ENCODE results near the gene MRPS31.

MRPS31 gene

GRCh38 chr13:40777809-40778175 is 6.8 kb upstream of the MRPS31 start:
- Histone ChIP-seq H3K9ac (ENCODE audit: low read depth in 1 of 2, low read length in 2 of 2) (peak overlapping the region in 1 of 2 donors; percentile 25), H3K4me3 (ENCODE audit: low read length in 2 of 2) (peak overlapping the region in 1 of 2 donors; percentile 69), H3K9me3 (ENCODE audit: control insufficient read depth in 2 of 2, low read length in 2 of 2) (no peaks in the 10 kb centered on the region), H3K27me3 (ENCODE audit: control insufficient read depth in 2 of 2, insufficient read depth in 2 of 2, low read length in 2 of 2) (no peaks in the 10 kb centered on the region), H3K27ac (ENCODE audit: low read depth in 2 of 2, low read length in 2 of 2) (no peak overlapping the region), H3K4me1 (ENCODE audit: control insufficient read depth in 2 of 2, insufficient read depth in 2 of 2, low read length in 2 of 2) (peaks cover 4 to 8% of the 10 kb centered on the region in 2 donors), H3K36me3 (ENCODE audit: control insufficient read depth in 2 of 2, insufficient read depth in 2 of 2, low read length in 2 of 2) (no peaks in the 10 kb centered on the region)

GRCh38 chr13:40777166-40777808 is 6.3 kb upstream of the MRPS31 start:
- peaks cover 4 to 8% of the 10 kb centered on the region in 2 donors for H3K4me1 ChIP-seq (ENCODE audit: control insufficient read depth in 2 of 2, insufficient read depth in 2 of 2, low read length in 2 of 2)
- H3K9me3 ChIP-seq (ENCODE audit: control insufficient read depth in 2 of 2, low read length in 2 of 2) = no peaks in the 10 kb centered on the region
- H3K9ac ChIP-seq (ENCODE audit: low read depth in 1 of 2, low read length in 2 of 2) = peak overlapping the region; percentile 25 to 29
- peak overlapping the region; percentile 55 to 69 for H3K4me3 ChIP-seq (ENCODE audit: low read length in 2 of 2)
- peak overlapping the region in 1 of 2 donors; percentile 49 for H3K27ac ChIP-seq (ENCODE audit: low read depth in 2 of 2, low read length in 2 of 2)
- H3K36me3 ChIP-seq (ENCODE audit: control insufficient read depth in 2 of 2, insufficient read depth in 2 of 2, low read length in 2 of 2) = no peaks in the 10 kb centered on the region
- H3K27me3 ChIP-seq (ENCODE audit: control insufficient read depth in 2 of 2, insufficient read depth in 2 of 2, low read length in 2 of 2) = no peaks in the 10 kb centered on the region

GRCh38 chr13:40776681-40777165 is 5.7 kb upstream of the MRPS31 start:
- no peaks in the 10 kb centered on the region for H3K27me3 ChIP-seq (ENCODE audit: control insufficient read depth in 2 of 2, insufficient read depth in 2 of 2, low read length in 2 of 2)
- peak overlapping the region in 1 of 2 donors; percentile 2 for H3K9ac ChIP-seq (ENCODE audit: low read depth in 1 of 2, low read length in 2 of 2)
- H3K27ac ChIP-seq (ENCODE audit: low read depth in 2 of 2, low read length in 2 of 2) = peak overlapping the region in 1 of 2 donors; percentile 49
- H3K4me1 ChIP-seq (ENCODE audit: control insufficient read depth in 2 of 2, insufficient read depth in 2 of 2, low read length in 2 of 2) = peaks cover 4 to 8% of the 10 kb centered on the region in 2 donors
- H3K4me3 ChIP-seq (ENCODE audit: low read length in 2 of 2) = no peak overlapping the region
- no peaks in the 10 kb centered on the region for H3K36me3 ChIP-seq (ENCODE audit: control insufficient read depth in 2 of 2, insufficient read depth in 2 of 2, low read length in 2 of 2)
- H3K9me3 ChIP-seq (ENCODE audit: control insufficient read depth in 2 of 2, low read length in 2 of 2) = no peaks in the 10 kb centered on the region

- Histone ChIP-seq H3K9me3 (ENCODE audit: control insufficient read depth in 2 of 2, low read length in 2 of 2) (no peaks in the 10 kb centered on the region), H3K4me3 (ENCODE audit: low read length in 2 of 2) (no peak overlapping the region), H3K4me1 (ENCODE audit: control insufficient read depth in 2 of 2, insufficient read depth in 2 of 2, low read length in 2 of 2) (peaks cover 4 to 8% of the 10 kb centered on the region in 2 donors), H3K9ac (ENCODE audit: low read depth in 1 of 2, low read length in 2 of 2) (peak overlapping the region in 1 of 2 donors; percentile 2), H3K27ac (ENCODE audit: low read depth in 2 of 2, low read length in 2 of 2) (peak overlapping the region in 1 of 2 donors; percentile 49), H3K27me3 (ENCODE audit: control insufficient read depth in 2 of 2, insufficient read depth in 2 of 2, low read length in 2 of 2) (no peaks in the 10 kb centered on the region), H3K36me3 (ENCODE audit: control insufficient read depth in 2 of 2, insufficient read depth in 2 of 2, low read length in 2 of 2) (no peaks in the 10 kb centered on the region)
Observed at GRCh38 chr13:40776232-40776631, 5.2 kb upstream of the MRPS31 start.

DNA sequence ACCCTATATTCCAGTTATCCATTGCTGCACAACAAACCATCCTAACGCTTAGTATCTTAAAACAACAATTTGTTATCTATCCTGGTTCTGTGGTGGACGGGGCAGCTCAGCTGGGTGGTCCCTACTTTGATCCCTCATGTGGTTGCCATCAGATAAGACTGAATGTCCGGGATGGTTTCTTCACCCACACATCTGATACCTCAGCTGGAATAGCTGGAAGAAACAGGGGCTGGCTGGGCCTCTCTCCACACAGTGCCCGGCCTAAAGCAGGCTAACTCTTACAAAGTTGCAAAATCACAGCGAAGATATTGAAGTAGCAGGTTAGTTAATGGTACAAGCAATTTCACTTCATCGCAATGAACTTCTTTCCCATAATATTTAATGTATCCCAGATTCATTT is 3.7 kb upstream of the MRPS31 start:
- H3K27me3 ChIP-seq (ENCODE audit: control insufficient read depth in 2 of 2, insufficient read depth in 2 of 2, low read length in 2 of 2) = no peaks in the 10 kb centered on the region
- H3K27ac ChIP-seq (ENCODE audit: low read depth in 2 of 2, low read length in 2 of 2) = no peak overlapping the region
- H3K4me1 ChIP-seq (ENCODE audit: control insufficient read depth in 2 of 2, insufficient read depth in 2 of 2, low read length in 2 of 2) = peaks cover 11 to 16% of the 10 kb centered on the region in 2 donors
- H3K36me3 ChIP-seq (ENCODE audit: control insufficient read depth in 2 of 2, insufficient read depth in 2 of 2, low read length in 2 of 2) = no peaks in the 10 kb centered on the region
- H3K9me3 ChIP-seq (ENCODE audit: control insufficient read depth in 2 of 2, low read length in 2 of 2) = no peaks in the 10 kb centered on the region
- no peak overlapping the region for H3K4me3 ChIP-seq (ENCODE audit: low read length in 2 of 2)
- H3K9ac ChIP-seq (ENCODE audit: low read depth in 1 of 2, low read length in 2 of 2) = no peak overlapping the region

- H3K27ac ChIP-seq (ENCODE audit: low read depth in 2 of 2, low read length in 2 of 2) = no peak overlapping the region
- H3K36me3 ChIP-seq (ENCODE audit: control insufficient read depth in 2 of 2, insufficient read depth in 2 of 2, low read length in 2 of 2) = no peaks in the 10 kb centered on the region
Observed at GRCh38 chr13:40772765-40773473, 1.9 kb upstream of the MRPS31 start.

DNA sequence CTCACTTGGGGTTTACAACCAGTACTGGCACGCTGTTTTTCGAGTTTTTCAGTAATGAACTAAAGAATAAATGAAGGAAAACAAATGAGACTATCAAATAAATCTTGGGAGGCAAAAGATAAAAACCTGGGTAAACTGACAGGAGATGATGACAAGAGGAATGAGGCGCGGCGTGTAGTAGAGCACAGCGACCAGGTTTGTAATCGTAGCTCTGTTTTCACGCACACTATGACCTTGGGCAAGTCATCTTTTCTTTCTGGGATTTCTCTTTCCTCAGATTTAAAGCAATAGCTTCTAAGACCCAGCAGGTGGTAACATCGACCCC is 419 bp downstream of the MRPS31 start:
- H3K9me3 ChIP-seq (ENCODE audit: control insufficient read depth in 2 of 2, low read length in 2 of 2) = no peaks in the 10 kb centered on the region
- H3K4me1 ChIP-seq (ENCODE audit: control insufficient read depth in 2 of 2, insufficient read depth in 2 of 2, low read length in 2 of 2) = peaks cover 6 to 10% of the 10 kb centered on the region in 2 donors
- H3K36me3 ChIP-seq (ENCODE audit: control insufficient read depth in 2 of 2, insufficient read depth in 2 of 2, low read length in 2 of 2) = no peaks in the 10 kb centered on the region
- peak overlapping the region; percentile 88 to 90 for H3K27ac ChIP-seq (ENCODE audit: low read depth in 2 of 2, low read length in 2 of 2)
- peak overlapping the region; percentile 97 to 98 for H3K9ac ChIP-seq (ENCODE audit: low read depth in 1 of 2, low read length in 2 of 2)
- peak overlapping the region; percentile 95 to 100 for H3K4me3 ChIP-seq (ENCODE audit: low read length in 2 of 2)
- no peaks in the 10 kb centered on the region for H3K27me3 ChIP-seq (ENCODE audit: control insufficient read depth in 2 of 2, insufficient read depth in 2 of 2, low read length in 2 of 2)

More at GRCh38 chr13:40772765-40773473, 1.9 kb upstream of the MRPS31 start:
- Histone ChIP-seq H3K9ac (ENCODE audit: low read depth in 1 of 2, low read length in 2 of 2) (no peak overlapping the region), H3K4me1 (ENCODE audit: control insufficient read depth in 2 of 2, insufficient read depth in 2 of 2, low read length in 2 of 2) (peaks cover 11 to 18% of the 10 kb centered on the region in 2 donors), H3K9me3 (ENCODE audit: control insufficient read depth in 2 of 2, low read length in 2 of 2) (no peaks in the 10 kb centered on the region), H3K4me3 (ENCODE audit: low read length in 2 of 2) (no peak overlapping the region), H3K27me3 (ENCODE audit: control insufficient read depth in 2 of 2, insufficient read depth in 2 of 2, low read length in 2 of 2) (no peaks in the 10 kb centered on the region)

GRCh38 chr13:40769970-40770369 is 1.0 kb downstream of the MRPS31 start:
- Histone ChIP-seq H3K9ac (ENCODE audit: low read depth in 1 of 2, low read length in 2 of 2) (peak overlapping the region in 1 of 2 donors; percentile 98), H3K4me3 (ENCODE audit: low read length in 2 of 2) (peak overlapping the region; percentile 95 to 100)

DNA sequence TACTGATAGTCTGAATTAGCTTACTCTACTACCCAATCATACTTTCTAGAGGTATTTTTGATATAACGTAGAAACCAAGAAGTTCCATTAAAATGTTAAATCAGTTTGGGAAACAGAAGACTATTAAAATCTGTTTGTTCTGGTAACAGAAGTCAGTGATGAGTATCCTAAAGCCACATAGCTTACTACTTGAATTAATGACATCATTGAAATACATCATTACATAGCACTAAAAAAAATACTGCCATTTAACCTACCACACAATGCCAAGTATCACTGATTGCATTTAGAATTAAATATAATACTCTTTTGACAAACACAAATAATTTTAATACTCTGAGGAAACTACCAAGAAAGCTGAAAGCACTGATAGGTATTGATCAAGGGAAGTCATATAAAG is 5.4 kb downstream of the MRPS31 start:
- no peak overlapping the region for H3K9ac ChIP-seq (ENCODE audit: low read depth in 1 of 2, low read length in 2 of 2)
- H3K36me3 ChIP-seq (ENCODE audit: control insufficient read depth in 2 of 2, insufficient read depth in 2 of 2, low read length in 2 of 2) = peaks cover 1 to 2% of the 10 kb centered on the region in 2 donors
- H3K9me3 ChIP-seq (ENCODE audit: control insufficient read depth in 2 of 2, low read length in 2 of 2) = no peaks in the 10 kb centered on the region
- H3K4me1 ChIP-seq (ENCODE audit: control insufficient read depth in 2 of 2, insufficient read depth in 2 of 2, low read length in 2 of 2) = peaks cover 12% of the 10 kb centered on the region in 2 donors
- no peaks in the 10 kb centered on the region for H3K27me3 ChIP-seq (ENCODE audit: control insufficient read depth in 2 of 2, insufficient read depth in 2 of 2, low read length in 2 of 2)
- no peak overlapping the region for H3K27ac ChIP-seq (ENCODE audit: low read depth in 2 of 2, low read length in 2 of 2)
- H3K4me3 ChIP-seq (ENCODE audit: low read length in 2 of 2) = no peak overlapping the region

More at GRCh38 chr13:40769970-40770369, 1.0 kb downstream of the MRPS31 start:
- H3K36me3 ChIP-seq (ENCODE audit: control insufficient read depth in 2 of 2, insufficient read depth in 2 of 2, low read length in 2 of 2) = no peaks in the 10 kb centered on the region
- H3K4me1 ChIP-seq (ENCODE audit: control insufficient read depth in 2 of 2, insufficient read depth in 2 of 2, low read length in 2 of 2) = peaks cover 6 to 10% of the 10 kb centered on the region in 2 donors
- H3K9me3 ChIP-seq (ENCODE audit: control insufficient read depth in 2 of 2, low read length in 2 of 2) = no peaks in the 10 kb centered on the region
- no peak overlapping the region for H3K27ac ChIP-seq (ENCODE audit: low read depth in 2 of 2, low read length in 2 of 2)
- no peaks in the 10 kb centered on the region for H3K27me3 ChIP-seq (ENCODE audit: control insufficient read depth in 2 of 2, insufficient read depth in 2 of 2, low read length in 2 of 2)

All from mucosa of rectum (tissue), 2 donors.